SK-N-MC (cell line): ENCODE data around the gene ZNF583.
A peak's percentile ranks its signal among the peaks of the same experiment; 100 is the strongest.

Source experiments
- DNase-seq: peaks from one replicate; pipeline ENCODE4 v3.0.0-alpha.2; 2011; ENCODE audit warnings: low read depth, low spot score
- H3K27ac ChIP-seq: fragments of 200-600 bp; sonication (generic); 2 replicates; pipeline ENCODE4 v1.5.1; 2016; ENCODE audit warnings: mixed run types
- H3K36me3 ChIP-seq: fragments of 200-600 bp; sonication (generic); 2 replicates; pipeline ENCODE4 v1.6.1; 2017; ENCODE audit warnings: antibody characterized with exemption, low read length, mixed read lengths; ENCODE audit not compliant: insufficient read depth
- H3K4me3 ChIP-seq: fragments of 200-600 bp; sonication (generic); 2 replicates; pipeline ENCODE4 v1.5.1; 2016
- H3K9ac ChIP-seq: fragments of 200-600 bp; sonication (generic); 2 replicates; pipeline ENCODE4 v1.8.0; 2017; ENCODE audit warnings: mixed run types, mixed read lengths; ENCODE audit not compliant: insufficient read length
- H3K9me3 ChIP-seq: fragments of 200-600 bp; sonication (generic); 2 replicates; pipeline ENCODE4 v1.6.1; 2017; ENCODE audit warnings: low read depth, mild to moderate bottlenecking, antibody characterized with exemption, low read length, moderate library complexity, mixed read lengths
- EZH2 ChIP-seq: fragments of 200-600 bp; sonication (generic); IDR thresholded peaks from one replicate; pipeline ENCODE4 v1.6.1; 2017; ENCODE audit warnings: antibody characterized with exemption
- FOXP2 ChIP-seq: optimal IDR thresholded peaks from 2 replicates; pipeline ENCODE3; 2011; ENCODE audit warnings: mild to moderate bottlenecking, moderate library complexity; ENCODE audit not compliant: insufficient read depth; ENCODE audit errors: extremely low read length, control extremely low read depth
- POLR2AphosphoS5 ChIP-seq: IDR thresholded peaks from 2 replicates; pipeline ENCODE4 v1.6.1; 2012; ENCODE audit warnings: mild to moderate bottlenecking, low read depth, low read length, borderline replicate concordance

The ZNF583 gene

GRCh38 chr19:56403764-56404704, at the start of gene ZNF583:
Gene ZNF583 (plus strand): TSS chr19:56404332. CDS start chr19:56407115, 2,783 bp downstream.
- peak within 1 kb of the TSS; percentile 98 for H3K9ac ChIP-seq
- peak; percentile 28; the same call in 1 of the 2 replicates for TF ChIP-seq POLR2AphosphoS5
- TF ChIP-seq FOXP2: no peak

GRCh38 chr19:56355517-56355916, 48.6 kb upstream of the ZNF583 start:
- Histone ChIP-seq H3K4me3 (no peak overlapping the region), H3K36me3 (no peaks in the 10 kb centered on the region), H3K9me3 (no peaks in the 10 kb centered on the region), H3K27ac (no peak overlapping the region), H3K9ac (no peak overlapping the region)
- no peak for DNase-seq
- no peak for TF ChIP-seq POLR2AphosphoS5
- no peak for TF ChIP-seq EZH2
- no peak for TF ChIP-seq FOXP2

More at GRCh38 chr19:56403764-56404704, at the start of gene ZNF583:
- peak within 1 kb of the TSS; percentile 83 for H3K27ac ChIP-seq
- H3K36me3 ChIP-seq: peaks cover 43% of the 10 kb centered on the region
- DNase-seq: no peak
- peaks cover 32% of the 10 kb centered on the region for H3K9me3 ChIP-seq
- peak within 1 kb of the TSS; percentile 100 for H3K4me3 ChIP-seq

GRCh38 chr19:56356944-56357343, 47.2 kb upstream of the ZNF583 start:
- H3K9ac ChIP-seq: no peak overlapping the region
- DNase-seq: no peak
- no peak overlapping the region for H3K27ac ChIP-seq
- no peaks in the 10 kb centered on the region for H3K9me3 ChIP-seq
- H3K4me3 ChIP-seq: no peak overlapping the region
- no peak for TF ChIP-seq EZH2
- no peak for TF ChIP-seq FOXP2
- no peak for TF ChIP-seq POLR2AphosphoS5
- no peaks in the 10 kb centered on the region for H3K36me3 ChIP-seq

- DNase-seq: no peak
- Histone ChIP-seq H3K4me3 (no peak overlapping the region), H3K9ac (no peak overlapping the region), H3K9me3 (no peaks in the 10 kb centered on the region), H3K27ac (no peak overlapping the region), H3K36me3 (no peaks in the 10 kb centered on the region)
- TF ChIP-seq POLR2AphosphoS5 (no peak), FOXP2 (no peak), EZH2 (no peak)
These were observed 43.3 kb upstream of the ZNF583 start for GRCh38 chr19:56360841-56361240.

GRCh38 chr19:56367829-56368711, 36.1 kb upstream of the ZNF583 start:
- Histone ChIP-seq H3K27ac (no peak overlapping the region), H3K9ac (peak overlapping the region; percentile 33), H3K9me3 (no peaks in the 10 kb centered on the region), H3K36me3 (peaks cover 3% of the 10 kb centered on the region; the same call in 1 of the 2 replicates), H3K4me3 (peak overlapping the region; percentile 69)
- TF ChIP-seq FOXP2 (no peak), EZH2 (no peak), POLR2AphosphoS5 (peak; percentile 65; the same call in 1 of the 2 replicates)
- peak; percentile 34 for DNase-seq

GRCh38 chr19:56369886-56370676, 34.1 kb upstream of the ZNF583 start:
- TF ChIP-seq FOXP2 (no peak), POLR2AphosphoS5 (no peak)
- H3K9me3 ChIP-seq: 0 out of 2 replicates have a peak, but pooled peaks cover 4% of the 10 kb centered on the region
- peaks cover 9% of the 10 kb centered on the region; the same call in 1 of the 2 replicates for H3K36me3 ChIP-seq
- no peak overlapping the region for H3K27ac ChIP-seq
- no peak for DNase-seq
- no peak overlapping the region for H3K4me3 ChIP-seq
- H3K9ac ChIP-seq: no peak overlapping the region

- peaks cover 10% of the 10 kb centered on the region; the same call in 1 of the 2 replicates for H3K9me3 ChIP-seq
- no peak for TF ChIP-seq EZH2
- no peak for TF ChIP-seq POLR2AphosphoS5
- no peak for TF ChIP-seq FOXP2
- H3K4me3 ChIP-seq: no peak overlapping the region
- no peak overlapping the region for H3K9ac ChIP-seq
- no peak for DNase-seq
- H3K36me3 ChIP-seq: peaks cover 14% of the 10 kb centered on the region; the same call in 1 of the 2 replicates
- no peak overlapping the region for H3K27ac ChIP-seq
These were observed 31.9 kb upstream of the ZNF583 start for GRCh38 chr19:56372281-56372680.
